GM12875 (cell line): ENCODE results near the gene KMT2C.
"Not testable (repeated sequence)": the region's sequence is repeated elsewhere in the genome, so short reads cannot be mapped to it uniquely, and the experiment has no call there.

Experiments used
- H3K4me3 ChIP-seq: one replicate; pipeline ENCODE4 v1.5.1; 2011; ENCODE audit warnings: low read depth, low read length, control low read depth
- CTCF ChIP-seq: IDR thresholded peaks from 2 replicates; pipeline ENCODE4 v1.5.1; 2011; ENCODE audit warnings: low read depth, mild to moderate bottlenecking, control low read depth, inconsistent platforms, low read length, moderate library complexity, borderline replicate concordance; ENCODE audit not compliant: insufficient read depth

The KMT2C gene

GRCh38 chr7:152231089-152231488 is 204.7 kb downstream of the KMT2C start:
- H3K4me3 ChIP-seq = no peak overlapping the region
- TF ChIP-seq CTCF = no peak

- H3K4me3 ChIP-seq = not testable (repeated sequence)
Measured at GRCh38 chr7:152219556-152219955, 216.2 kb downstream of the KMT2C start.

GRCh38 chr7:152208766-152209165 is 227.0 kb downstream of the KMT2C start:
- H3K4me3 ChIP-seq = not testable (repeated sequence)

- not testable (repeated sequence) for H3K4me3 ChIP-seq
Measured at GRCh38 chr7:152204417-152204816, 231.4 kb downstream of the KMT2C start.

- no peak for TF ChIP-seq CTCF
- no peak overlapping the region for H3K4me3 ChIP-seq
Measured at GRCh38 chr7:152203095-152203494, 232.7 kb downstream of the KMT2C start.

- no peak overlapping the region for H3K4me3 ChIP-seq
- TF ChIP-seq CTCF = no peak
Measured at GRCh38 chr7:152202056-152202455, 233.7 kb downstream of the KMT2C start.

- no peak for TF ChIP-seq CTCF
- no peak overlapping the region for H3K4me3 ChIP-seq
Measured at GRCh38 chr7:152200395-152200794, 235.4 kb downstream of the KMT2C start.

- H3K4me3 ChIP-seq = no peak overlapping the region
- TF ChIP-seq CTCF = no peak
Measured at GRCh38 chr7:152196391-152196790, 239.4 kb downstream of the KMT2C start.

- H3K4me3 ChIP-seq = no peak overlapping the region
- TF ChIP-seq CTCF = no peak
Measured at GRCh38 chr7:152193880-152194279, 241.9 kb downstream of the KMT2C start.
